GM12801 (cell line): Measurements from ENCODE around the gene CDC34.

Experiments used
- TF ChIP-seq, protein P1 (sequence below): IDR thresholded peaks from one replicate; pipeline ENCODE4 v1.5.1; 2011; ENCODE audit warnings: control low read depth; ENCODE audit not compliant: insufficient read length; ENCODE audit errors: extremely low read depth

CDC34 gene

DNA sequence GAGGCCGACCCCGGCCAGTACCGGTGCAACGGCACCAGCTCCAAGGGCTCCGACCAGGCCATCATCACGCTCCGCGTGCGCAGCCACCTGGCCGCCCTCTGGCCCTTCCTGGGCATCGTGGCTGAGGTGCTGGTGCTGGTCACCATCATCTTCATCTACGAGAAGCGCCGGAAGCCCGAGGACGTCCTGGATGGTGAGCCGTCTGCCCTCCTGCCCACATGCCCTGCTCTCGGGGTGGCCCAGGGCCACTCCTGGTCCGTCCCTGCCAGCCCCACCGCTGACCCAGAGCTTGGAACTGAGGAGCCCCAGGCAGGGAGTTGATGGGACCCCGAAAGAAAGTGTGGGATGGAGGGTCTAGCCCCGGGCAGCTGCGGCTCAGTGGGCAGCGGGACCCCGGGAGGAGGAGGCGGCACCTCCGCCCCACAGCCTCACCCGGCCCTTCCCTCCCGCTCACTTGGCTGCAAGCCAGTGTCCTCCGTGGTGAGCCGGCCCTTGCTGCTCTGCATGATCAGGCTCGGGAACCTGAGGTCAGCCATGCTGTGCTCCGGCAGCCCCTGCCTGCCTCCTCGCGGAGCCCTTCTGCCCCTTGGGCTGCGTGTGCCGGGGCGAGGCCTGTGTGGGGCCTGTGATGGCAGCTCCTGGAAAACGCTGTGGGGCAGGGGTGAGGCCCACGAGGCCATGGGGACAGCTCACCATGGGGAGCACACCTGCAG lies 50.0 kb downstream of the CDC34 start:
- TF ChIP-seq, protein P1, sequence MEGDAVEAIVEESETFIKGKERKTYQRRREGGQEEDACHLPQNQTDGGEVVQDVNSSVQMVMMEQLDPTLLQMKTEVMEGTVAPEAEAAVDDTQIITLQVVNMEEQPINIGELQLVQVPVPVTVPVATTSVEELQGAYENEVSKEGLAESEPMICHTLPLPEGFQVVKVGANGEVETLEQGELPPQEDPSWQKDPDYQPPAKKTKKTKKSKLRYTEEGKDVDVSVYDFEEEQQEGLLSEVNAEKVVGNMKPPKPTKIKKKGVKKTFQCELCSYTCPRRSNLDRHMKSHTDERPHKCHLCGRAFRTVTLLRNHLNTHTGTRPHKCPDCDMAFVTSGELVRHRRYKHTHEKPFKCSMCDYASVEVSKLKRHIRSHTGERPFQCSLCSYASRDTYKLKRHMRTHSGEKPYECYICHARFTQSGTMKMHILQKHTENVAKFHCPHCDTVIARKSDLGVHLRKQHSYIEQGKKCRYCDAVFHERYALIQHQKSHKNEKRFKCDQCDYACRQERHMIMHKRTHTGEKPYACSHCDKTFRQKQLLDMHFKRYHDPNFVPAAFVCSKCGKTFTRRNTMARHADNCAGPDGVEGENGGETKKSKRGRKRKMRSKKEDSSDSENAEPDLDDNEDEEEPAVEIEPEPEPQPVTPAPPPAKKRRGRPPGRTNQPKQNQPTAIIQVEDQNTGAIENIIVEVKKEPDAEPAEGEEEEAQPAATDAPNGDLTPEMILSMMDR = no peak

DNA sequence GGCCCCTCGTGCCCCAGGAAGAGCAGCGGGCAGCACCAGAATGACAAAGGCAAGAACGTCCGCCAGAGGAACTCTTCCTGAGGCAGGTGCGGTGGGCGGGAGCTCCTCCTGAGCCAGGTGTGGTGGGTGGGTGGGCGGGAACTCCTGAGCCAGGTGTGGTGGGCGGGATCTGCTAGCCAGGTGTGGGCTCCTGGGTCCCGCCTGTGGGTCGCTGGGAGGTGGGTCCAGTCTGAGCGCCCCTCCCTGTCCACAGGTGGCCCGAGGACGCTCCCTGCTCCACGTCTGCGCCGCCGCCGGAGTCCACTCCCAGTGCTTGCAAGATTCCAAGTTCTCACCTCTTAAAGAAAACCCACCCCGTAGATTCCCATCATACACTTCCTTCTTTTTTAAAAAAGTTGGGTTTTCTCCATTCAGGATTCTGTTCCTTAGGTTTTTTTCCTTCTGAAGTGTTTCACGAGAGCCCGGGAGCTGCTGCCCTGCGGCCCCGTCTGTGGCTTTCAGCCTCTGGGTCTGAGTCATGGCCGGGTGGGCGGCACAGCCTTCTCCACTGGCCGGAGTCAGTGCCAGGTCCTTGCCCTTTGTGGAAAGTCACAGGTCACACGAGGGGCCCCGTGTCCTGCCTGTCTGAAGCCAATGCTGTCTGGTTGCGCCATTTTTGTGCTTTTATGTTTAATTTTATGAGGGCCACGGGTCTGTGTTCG lies 51.1 kb downstream of the CDC34 start:
- TF ChIP-seq, protein P1 = no peak

DNA sequence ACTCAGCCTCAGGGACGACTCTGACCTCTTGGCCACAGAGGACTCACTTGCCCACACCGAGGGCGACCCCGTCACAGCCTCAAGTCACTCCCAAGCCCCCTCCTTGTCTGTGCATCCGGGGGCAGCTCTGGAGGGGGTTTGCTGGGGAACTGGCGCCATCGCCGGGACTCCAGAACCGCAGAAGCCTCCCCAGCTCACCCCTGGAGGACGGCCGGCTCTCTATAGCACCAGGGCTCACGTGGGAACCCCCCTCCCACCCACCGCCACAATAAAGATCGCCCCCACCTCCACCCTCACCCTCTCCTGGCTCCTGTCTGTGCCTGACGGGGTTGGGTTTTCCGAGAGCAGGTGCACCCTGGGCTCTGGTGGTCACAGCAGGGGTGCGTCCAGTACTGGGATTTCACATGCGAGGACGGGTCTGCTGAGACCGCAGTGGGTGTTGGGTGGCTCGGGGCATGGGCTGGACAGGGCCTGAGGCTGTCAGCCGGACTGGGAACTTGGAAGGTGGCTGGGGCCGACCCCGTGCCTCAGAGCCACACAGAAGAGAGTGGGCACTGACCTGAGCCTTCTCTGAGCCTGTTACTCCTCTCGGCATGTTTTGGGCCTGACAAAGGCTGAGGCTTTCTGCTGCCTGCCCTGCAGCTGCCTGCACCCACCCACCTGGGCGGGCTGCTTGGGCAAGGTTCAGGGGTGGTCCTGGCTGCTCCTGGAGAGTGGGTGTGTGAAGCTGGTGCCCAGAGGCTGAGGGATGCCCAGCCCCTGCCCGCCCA lies 51.8 kb downstream of the CDC34 start:
- TF ChIP-seq, protein P1 = no peak

DNA sequence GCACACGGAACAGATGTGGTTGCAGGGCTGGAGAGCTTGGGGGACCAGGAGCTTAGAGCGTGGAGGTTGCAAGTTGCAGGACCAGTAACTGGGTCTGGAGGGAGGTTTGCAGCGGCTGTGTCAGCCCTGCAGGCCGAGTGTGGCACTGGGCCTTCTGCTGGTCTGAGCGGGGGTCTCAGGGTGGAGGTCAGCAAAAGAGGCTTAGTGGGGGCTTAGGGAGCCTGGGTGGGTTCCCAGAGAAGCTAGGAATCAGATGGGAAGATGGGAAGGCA lies 52.3 kb downstream of the CDC34 start:
- TF ChIP-seq, protein P1 = no peak

DNA sequence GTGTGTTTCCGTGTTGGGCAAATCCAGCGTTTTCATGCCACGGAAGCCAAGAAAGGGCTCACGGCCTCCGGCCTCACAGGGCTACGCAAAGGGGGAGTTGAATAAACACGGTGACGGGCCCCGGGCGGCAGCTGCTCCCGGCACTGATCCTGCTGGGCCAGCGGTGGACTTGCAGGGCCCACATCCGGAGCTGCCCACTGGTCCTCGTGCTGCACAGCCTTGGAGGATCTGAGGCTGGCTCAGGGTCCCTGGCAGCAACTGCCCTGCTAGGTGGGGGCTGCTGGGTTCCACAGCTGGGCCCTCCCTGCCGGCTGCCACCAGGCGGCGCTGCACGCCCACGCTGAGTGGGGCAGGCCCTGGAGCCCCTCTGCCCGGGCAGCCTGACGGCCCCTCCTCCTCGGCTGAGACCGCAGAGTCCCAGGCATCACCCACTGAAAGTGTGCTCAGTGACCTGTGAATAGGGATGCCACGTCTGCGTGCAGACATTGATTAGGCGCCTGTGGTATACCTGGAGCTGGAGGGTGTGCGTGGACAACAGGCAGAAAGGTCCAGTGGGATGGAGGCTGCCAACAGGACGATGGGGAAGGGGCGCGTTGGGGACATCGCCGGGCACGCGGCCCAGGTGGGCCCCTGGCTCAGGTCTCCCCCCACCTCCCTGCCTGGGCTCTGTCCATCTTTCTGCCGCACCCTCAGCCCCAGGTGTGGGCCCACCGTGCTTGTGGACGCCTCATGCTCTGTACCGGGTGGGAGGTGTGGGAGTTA lies 52.9 kb downstream of the CDC34 start:
- TF ChIP-seq, protein P1 = no peak

DNA sequence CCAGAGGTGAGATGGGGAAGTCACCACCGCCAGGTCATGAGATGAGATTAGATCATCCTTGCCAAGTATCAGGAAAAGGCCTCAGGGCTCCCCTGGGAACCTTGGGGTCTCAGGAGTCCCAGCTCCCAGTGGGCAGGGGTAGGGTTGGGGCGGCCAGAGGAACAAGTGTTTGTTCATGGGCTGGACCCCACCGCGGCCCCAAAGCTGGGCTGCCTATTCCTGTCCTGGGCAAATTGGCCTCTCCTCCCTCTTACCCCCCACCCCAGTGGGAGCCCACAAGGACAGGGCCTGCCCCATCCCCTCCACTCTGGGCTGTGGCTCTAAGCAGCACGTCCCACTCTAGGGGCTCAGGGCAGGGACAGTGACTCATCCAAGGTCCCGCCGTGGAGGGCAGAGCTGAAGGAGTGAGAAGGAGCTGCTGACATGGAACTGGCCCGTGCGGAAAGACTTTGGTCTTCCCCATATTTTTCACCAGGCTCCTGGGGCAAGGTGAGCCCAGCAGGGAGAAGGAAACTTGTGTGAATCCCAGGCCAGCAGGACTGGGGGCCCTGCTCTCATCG lies 54.1 kb downstream of the CDC34 start:
- TF ChIP-seq, protein P1 = no peak

DNA sequence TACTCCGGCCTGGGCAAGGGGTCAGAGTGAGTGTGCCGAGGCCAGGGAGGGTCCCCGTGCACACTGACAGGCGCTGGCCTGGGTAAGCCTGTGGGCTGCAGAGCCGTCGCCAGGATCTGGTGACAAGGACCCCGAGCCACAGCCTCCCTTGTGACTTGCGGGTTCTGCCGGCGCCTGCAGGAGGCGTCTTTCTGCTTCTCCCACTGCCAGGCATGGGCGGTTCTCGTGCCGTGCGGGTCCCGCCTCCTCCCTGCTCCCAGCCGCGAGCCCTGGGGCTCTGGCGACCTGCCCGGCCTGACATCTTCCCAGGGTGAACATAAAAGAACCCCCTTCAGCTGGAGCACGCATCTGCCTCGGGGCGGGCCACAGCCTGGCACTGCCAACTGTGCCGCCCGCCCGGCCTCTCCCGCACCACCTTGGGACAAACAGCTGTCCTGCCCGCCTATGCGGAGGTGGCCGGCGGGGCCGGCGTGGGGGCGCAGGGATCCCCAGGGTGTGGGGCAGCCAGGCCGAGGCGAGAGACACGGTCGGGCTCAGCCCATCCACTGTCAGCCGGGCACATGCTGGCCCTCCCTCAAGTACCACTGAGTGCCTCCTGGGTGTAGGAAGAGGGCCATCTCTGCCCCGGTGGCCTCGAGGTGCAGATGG lies 56.7 kb downstream of the CDC34 start:
- TF ChIP-seq, protein P1 = no peak
